ENCODE results near the gene ARVCF. TPM values are rescaled to one million over a fixed set of nuclear protein-coding genes. Genes with fewer than 3 reads are reported as not detected.

Gene ARVCF
- total and polyA plus RNA-seq, 2 experiments from 2014 or later, result 1.1 to 4.0 TPM

- peaks cover 2% of the 10 kb centered on the region for H3K79me2 ChIP-seq (ENCODE audit: insufficient read depth)
- H3K9ac ChIP-seq, result peak overlapping the region; percentile 52
- peak; percentile 38 for DNase-seq
- no peaks in the 10 kb centered on the region for H3K36me3 ChIP-seq (ENCODE audit: low read depth)
- no peak overlapping the region for H3K27ac ChIP-seq
- H3K4me2 ChIP-seq (ENCODE audit: unreplicated experiment), result peak overlapping the region; percentile 84
- WGBS, 2 experiments (ENCODE audit: low coverage in 1 of 2, low lambda C conversion rate in 2 of 2, missing lambda C conversion rate in 2 of 2), result 2 to 5% methylated on average over 31 to 92 of the region's 101 CpGs
- no peaks in the 10 kb centered on the region for H3F3A ChIP-seq (ENCODE audit: insufficient read depth)
- no peaks in the 10 kb centered on the region for H3K9me3 ChIP-seq (ENCODE audit: low read depth)
- H4K20me1 ChIP-seq (ENCODE audit: insufficient read depth), result no peaks in the 10 kb centered on the region
- TF ChIP-seq EZH2phosphoT487 (IDR thresholded peaks at IDR 0.05; ENCODE audit: insufficient read depth, low read depth) (no peak), EZH2 (IDR thresholded peaks at IDR 0.05; ENCODE audit: insufficient read depth, poor library complexity, severe bottlenecking) (no peak)
- H3K4me1 ChIP-seq (ENCODE audit: insufficient read depth), result no peaks in the 10 kb centered on the region
- H3K4me3 ChIP-seq, result peak overlapping the region; percentile 76
- in situ Hi-C loops (cut with MboI), result no loop called here
- H3K9me2 ChIP-seq (ENCODE audit: insufficient read depth), result no peaks in the 10 kb centered on the region
- H3K27me3 ChIP-seq (replicated peaks; ENCODE audit: insufficient read depth), result no peaks in the 10 kb centered on the region; the same call in 1 of the 2 replicates
- peak overlapping the region; percentile 83 for H2AFZ ChIP-seq
Observed at GRCh38 chr22:20015971-20016733, 471 bp downstream of the ARVCF start.

DNA sequence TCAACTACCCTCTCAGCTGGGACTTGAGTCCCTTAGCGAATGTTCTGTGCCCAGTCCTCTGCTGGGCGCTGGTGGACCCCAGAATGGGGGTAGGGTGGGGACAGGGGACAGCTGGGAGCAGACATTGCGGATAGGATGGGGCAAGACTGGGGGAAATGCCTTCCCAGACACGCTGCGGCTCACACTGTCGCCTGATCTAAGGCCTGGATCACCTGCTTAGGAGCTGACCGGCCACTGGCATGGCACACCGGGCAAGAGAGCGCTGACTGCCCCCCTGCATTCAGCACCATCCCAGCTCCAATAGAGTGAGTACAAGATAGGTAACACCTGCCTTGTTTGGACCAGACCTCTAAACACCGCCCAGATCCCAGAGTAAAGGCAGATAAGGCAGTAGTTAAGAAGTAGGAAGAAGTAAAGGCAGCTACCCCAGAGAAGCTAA is 1.4 kb downstream of the ARVCF start:
- no peak for TF ChIP-seq EZH2phosphoT487 (IDR thresholded peaks at IDR 0.05; ENCODE audit: insufficient read depth, low read depth)
- no peak for TF ChIP-seq EZH2 (IDR thresholded peaks at IDR 0.05; ENCODE audit: insufficient read depth, poor library complexity, severe bottlenecking)
- Histone ChIP-seq H4K20me1 (ENCODE audit: insufficient read depth) (no peaks in the 10 kb centered on the region), H3K4me3 (no peak overlapping the region), H3K27me3 (replicated peaks; ENCODE audit: insufficient read depth) (no peaks in the 10 kb centered on the region; the same call in 1 of the 2 replicates), H3F3A (ENCODE audit: insufficient read depth) (no peaks in the 10 kb centered on the region), H3K4me1 (ENCODE audit: insufficient read depth) (no peaks in the 10 kb centered on the region), H3K79me2 (ENCODE audit: insufficient read depth) (no peaks in the 10 kb centered on the region), H3K9me2 (ENCODE audit: insufficient read depth) (no peaks in the 10 kb centered on the region), H3K27ac (no peak overlapping the region), H3K4me2 (ENCODE audit: unreplicated experiment) (no peak overlapping the region), H3K9me3 (ENCODE audit: low read depth) (no peaks in the 10 kb centered on the region), H2AFZ (no peak overlapping the region), H3K36me3 (ENCODE audit: low read depth) (no peaks in the 10 kb centered on the region), H3K9ac (no peak overlapping the region)
- no peak for DNase-seq
- WGBS, 2 experiments (ENCODE audit: low coverage in 1 of 2, low lambda C conversion rate in 2 of 2, missing lambda C conversion rate in 2 of 2), result 92 to 94% methylated on average over 10 of the region's 10 CpGs
- in situ Hi-C loops (cut with MboI), result no loop called here

DNA sequence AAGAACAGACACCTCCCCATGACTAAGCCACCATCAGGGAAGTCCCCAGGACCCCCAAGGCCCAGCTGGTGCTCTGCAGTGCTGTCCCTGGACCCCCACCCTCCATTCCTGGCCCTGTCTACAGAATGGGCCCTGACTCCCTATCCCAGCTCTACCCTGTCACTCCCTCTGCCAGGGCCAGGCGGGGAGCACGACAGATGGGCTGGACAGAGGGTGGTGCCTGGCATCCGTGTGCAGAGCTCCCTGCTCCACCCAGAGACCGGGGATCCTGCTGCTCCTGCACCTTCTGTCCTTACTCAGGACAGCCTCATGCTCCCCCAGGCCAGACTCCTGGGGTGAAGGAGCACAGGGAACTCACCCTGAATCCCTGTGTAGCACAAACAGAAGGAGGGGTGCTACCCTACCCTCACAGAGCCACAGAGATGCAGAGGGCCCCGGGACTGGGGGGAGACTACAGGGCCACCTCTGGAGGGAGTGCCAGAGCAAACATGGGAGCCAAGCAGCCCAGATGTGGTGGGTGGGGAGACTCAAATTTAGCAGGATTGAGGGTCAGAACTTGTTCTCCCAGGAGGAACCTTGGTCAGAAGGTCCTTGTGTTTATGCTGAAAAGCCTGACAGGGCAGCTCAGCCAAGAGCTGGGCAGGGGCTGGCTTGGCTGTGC is 2.0 kb downstream of the ARVCF start:
- no peak for DNase-seq
- no peaks in the 10 kb centered on the region for H4K20me1 ChIP-seq (ENCODE audit: insufficient read depth)
- WGBS, 2 experiments (ENCODE audit: low coverage in 1 of 2, low lambda C conversion rate in 2 of 2, missing lambda C conversion rate in 2 of 2), result 47 to 48% methylated on average over 5 of the region's 5 CpGs
- H3K4me1 ChIP-seq (ENCODE audit: insufficient read depth), result no peaks in the 10 kb centered on the region
- H3F3A ChIP-seq (ENCODE audit: insufficient read depth), result no peaks in the 10 kb centered on the region
- no peaks in the 10 kb centered on the region for H3K9me3 ChIP-seq (ENCODE audit: low read depth)
- H3K4me2 ChIP-seq (ENCODE audit: unreplicated experiment), result no peak overlapping the region
- no peak overlapping the region for H3K27ac ChIP-seq
- in situ Hi-C loops (cut with MboI), result no loop called here
- H3K9me2 ChIP-seq (ENCODE audit: insufficient read depth), result no peaks in the 10 kb centered on the region
- TF ChIP-seq EZH2phosphoT487 (IDR thresholded peaks at IDR 0.05; ENCODE audit: insufficient read depth, low read depth) (no peak), EZH2 (IDR thresholded peaks at IDR 0.05; ENCODE audit: insufficient read depth, poor library complexity, severe bottlenecking) (no peak)
- H2AFZ ChIP-seq, result no peak overlapping the region
- no peak overlapping the region for H3K4me3 ChIP-seq
- H3K9ac ChIP-seq, result no peak overlapping the region
- H3K36me3 ChIP-seq (ENCODE audit: low read depth), result no peaks in the 10 kb centered on the region
- H3K79me2 ChIP-seq (ENCODE audit: insufficient read depth), result no peaks in the 10 kb centered on the region
- no peaks in the 10 kb centered on the region; the same call in 1 of the 2 replicates for H3K27me3 ChIP-seq (replicated peaks; ENCODE audit: insufficient read depth)

- in situ Hi-C loops (cut with MboI), result no loop called here
- Histone ChIP-seq H3K4me2 (ENCODE audit: unreplicated experiment) (no peak overlapping the region), H3K9ac (no peak overlapping the region), H3K9me3 (ENCODE audit: low read depth) (no peaks in the 10 kb centered on the region), H3K27me3 (replicated peaks; ENCODE audit: insufficient read depth) (no peaks in the 10 kb centered on the region; the same call in 1 of the 2 replicates), H3F3A (ENCODE audit: insufficient read depth) (no peaks in the 10 kb centered on the region), H3K79me2 (ENCODE audit: insufficient read depth) (no peaks in the 10 kb centered on the region), H3K4me1 (ENCODE audit: insufficient read depth) (no peaks in the 10 kb centered on the region), H2AFZ (no peak overlapping the region), H3K9me2 (ENCODE audit: insufficient read depth) (no peaks in the 10 kb centered on the region), H3K36me3 (ENCODE audit: low read depth) (no peaks in the 10 kb centered on the region), H3K4me3 (no peak overlapping the region), H4K20me1 (ENCODE audit: insufficient read depth) (no peaks in the 10 kb centered on the region), H3K27ac (no peak overlapping the region)
- peak; percentile 48 for DNase-seq
- 20 to 21% methylated on average over 11 of the region's 11 CpGs for WGBS, 2 experiments (ENCODE audit: low coverage in 1 of 2, low lambda C conversion rate in 2 of 2, missing lambda C conversion rate in 2 of 2)
- TF ChIP-seq EZH2 (IDR thresholded peaks at IDR 0.05; ENCODE audit: insufficient read depth, poor library complexity, severe bottlenecking) (no peak), EZH2phosphoT487 (IDR thresholded peaks at IDR 0.05; ENCODE audit: insufficient read depth, low read depth) (no peak)
Observed at GRCh38 chr22:20013382-20013871, 3.2 kb downstream of the ARVCF start.
